ENCODE measurements around the gene SCYGR5.

GRCh38 chr2:227707390-227707789, 40.8 kb downstream of the SCYGR5 start:
- TF ChIP-seq CREB1 (IDR thresholded peaks at IDR 0.05; ENCODE audit: low read depth): no peak
- no peak for TF ChIP-seq TAF1 (IDR thresholded peaks at IDR 0.05; ENCODE audit: low read depth)
- no peak for TF ChIP-seq REST (IDR thresholded peaks at IDR 0.05; ENCODE audit: low read depth)
- no peak for TF ChIP-seq CEBPB (IDR thresholded peaks at IDR 0.05)
- no peak for TF ChIP-seq EP300 (IDR thresholded peaks at IDR 0.05; ENCODE audit: borderline replicate concordance)
- TF ChIP-seq RAD21 (IDR thresholded peaks at IDR 0.05; ENCODE audit: low read depth): no peak
- no peak for TF ChIP-seq FOXM1 (IDR thresholded peaks at IDR 0.05; ENCODE audit: borderline replicate concordance, low read depth)
- TF ChIP-seq YY1 (IDR thresholded peaks at IDR 0.05; ENCODE audit: low read depth): no peak
- no peak for TF ChIP-seq NFIC (IDR thresholded peaks at IDR 0.05)
- TF ChIP-seq USF1 (IDR thresholded peaks at IDR 0.05): no peak
- TF ChIP-seq TEAD4 (IDR thresholded peaks at IDR 0.05): no peak
